ENCODE data around the gene MAGEA4. TPM values are rescaled to one million over a fixed set of nuclear protein-coding genes. Genes with fewer than 3 reads are reported as not detected.
"Not testable (repeated sequence)": the region's sequence is repeated elsewhere in the genome, so short reads cannot be mapped to it uniquely, and the experiment has no call there.

MAGEA4 gene
- total and polyA plus RNA-seq, 7 experiments from 2014 or later, result not detected

DNA sequence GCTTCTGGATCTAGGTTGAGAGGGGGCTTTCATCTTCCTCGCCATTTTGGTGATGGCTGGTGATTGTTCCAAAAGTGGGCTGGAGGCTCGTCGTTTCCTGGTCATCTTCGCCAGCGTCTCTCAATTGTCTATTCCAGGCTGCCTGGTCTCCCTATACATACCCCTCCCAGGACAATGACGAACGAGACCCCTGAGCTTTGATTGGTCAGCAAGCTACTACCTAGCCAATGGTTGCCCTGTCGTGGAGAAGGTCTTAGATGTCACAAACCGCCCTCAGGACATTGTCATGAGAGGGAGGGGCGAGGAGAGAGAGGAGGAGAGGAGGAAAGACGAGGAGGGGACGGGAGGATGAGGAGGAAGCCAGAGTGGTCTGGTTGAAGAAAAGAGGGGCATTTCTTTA lies 7.7 kb upstream of the MAGEA4 start:
- Histone ChIP-seq H3K9me3 (ENCODE audit: control insufficient read depth in 2 of 3, low read length in 3 of 3) (no peaks in the 10 kb centered on the region), H3K27ac (ENCODE audit: low read depth, low read length) (no peak overlapping the region), H3K4me3 (ENCODE audit: low read length) (no peak overlapping the region), H3K27me3 (ENCODE audit: control insufficient read depth in 2 of 2, insufficient read depth in 2 of 2, low read length in 2 of 2) (no peaks in the 10 kb centered on the region), H3K36me3 (ENCODE audit: control insufficient read depth in 2 of 3, insufficient read depth in 3 of 3, low read length in 3 of 3) (no peaks in the 10 kb centered on the region), H3K4me1 (ENCODE audit: control insufficient read depth in 2 of 2, insufficient read depth in 2 of 2, low read length in 2 of 2) (no peaks in the 10 kb centered on the region)
- intact Hi-C loops (cut with micrococcal nuclease), result no loop called here
- Mint-ChIP-seq H3K4me3 (no peak overlapping the region), H3K27me3 (peaks cover 0 to 5% (median 0%) of the 10 kb centered on the region in 5 donors), H3K27ac (no peak overlapping the region), H3K9me3 (no peaks in the 10 kb centered on the region), H3K36me3 (no peaks in the 10 kb centered on the region), H3K4me1 (no peaks in the 10 kb centered on the region)
- DNase-seq, result no peak
- CTCF ChIA-PET, result no interaction called here
- POLR2A ChIA-PET, result no interaction called here
- ATAC-seq, result no peak

DNA sequence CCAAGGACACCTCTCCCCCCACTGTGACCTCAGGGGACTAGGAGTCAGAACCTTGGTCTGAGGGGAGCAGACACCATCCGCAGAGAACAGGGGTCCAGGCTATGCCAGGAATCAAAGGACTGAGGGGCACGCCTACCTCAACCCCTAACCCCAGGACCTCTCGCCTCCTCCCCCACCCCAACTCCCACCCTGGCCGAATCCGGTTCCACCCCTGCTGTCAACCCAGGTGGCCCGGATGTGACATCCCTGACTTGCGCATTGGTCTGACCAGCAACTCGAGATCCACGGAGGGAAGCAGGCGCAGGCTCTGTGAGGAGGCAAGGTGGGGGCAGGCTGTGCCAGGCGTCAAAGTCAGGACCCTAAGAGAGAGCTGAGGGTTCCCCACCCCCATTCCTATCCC lies 468 bp upstream of the MAGEA4 start:
- Mint-ChIP-seq H3K27ac (no peak overlapping the region), H3K27me3 (no peaks in the 10 kb centered on the region), H3K36me3 (no peaks in the 10 kb centered on the region), H3K4me3 (no peak overlapping the region), H3K4me1 (no peaks in the 10 kb centered on the region), H3K9me3 (no peaks in the 10 kb centered on the region)
- Histone ChIP-seq H3K4me1 (ENCODE audit: control insufficient read depth in 2 of 2, insufficient read depth in 2 of 2, low read length in 2 of 2) (no peaks in the 10 kb centered on the region), H3K4me3 (ENCODE audit: low read length) (no peak overlapping the region), H3K36me3 (ENCODE audit: control insufficient read depth in 2 of 3, insufficient read depth in 3 of 3, low read length in 3 of 3) (no peaks in the 10 kb centered on the region), H3K27ac (ENCODE audit: low read depth, low read length) (no peak overlapping the region), H3K27me3 (ENCODE audit: control insufficient read depth in 2 of 2, insufficient read depth in 2 of 2, low read length in 2 of 2) (no peaks in the 10 kb centered on the region), H3K9me3 (ENCODE audit: control insufficient read depth in 2 of 3, low read length in 3 of 3) (no peaks in the 10 kb centered on the region)
- no peak for ATAC-seq
- POLR2A ChIA-PET, result no interaction called here
- CTCF ChIA-PET, result no interaction called here
- intact Hi-C loops (cut with micrococcal nuclease), result no loop called here
- no peak for DNase-seq

GRCh38 chrX:151918736-151919135 lies 6.0 kb downstream of the MAGEA4 start:
- intact Hi-C loops (cut with micrococcal nuclease); POLR2A ChIA-PET; H3K27ac Mint-ChIP-seq; CTCF ChIA-PET; H3K4me3 Mint-ChIP-seq; H3K27me3 Mint-ChIP-seq; H3K4me1 Mint-ChIP-seq; H3K36me3 Mint-ChIP-seq; H3K27ac ChIP-seq (ENCODE audit: low read depth, low read length); H3K4me1 ChIP-seq (ENCODE audit: control insufficient read depth in 2 of 2, insufficient read depth in 2 of 2, low read length in 2 of 2); DNase-seq; H3K9me3 ChIP-seq (ENCODE audit: control insufficient read depth in 2 of 3, low read length in 3 of 3); H3K27me3 ChIP-seq (ENCODE audit: control insufficient read depth in 2 of 2, insufficient read depth in 2 of 2, low read length in 2 of 2); H3K4me3 ChIP-seq (ENCODE audit: low read length); H3K36me3 ChIP-seq (ENCODE audit: control insufficient read depth in 2 of 3, insufficient read depth in 3 of 3, low read length in 3 of 3); ATAC-seq; H3K9me3 Mint-ChIP-seq: not testable (repeated sequence)

DNA sequence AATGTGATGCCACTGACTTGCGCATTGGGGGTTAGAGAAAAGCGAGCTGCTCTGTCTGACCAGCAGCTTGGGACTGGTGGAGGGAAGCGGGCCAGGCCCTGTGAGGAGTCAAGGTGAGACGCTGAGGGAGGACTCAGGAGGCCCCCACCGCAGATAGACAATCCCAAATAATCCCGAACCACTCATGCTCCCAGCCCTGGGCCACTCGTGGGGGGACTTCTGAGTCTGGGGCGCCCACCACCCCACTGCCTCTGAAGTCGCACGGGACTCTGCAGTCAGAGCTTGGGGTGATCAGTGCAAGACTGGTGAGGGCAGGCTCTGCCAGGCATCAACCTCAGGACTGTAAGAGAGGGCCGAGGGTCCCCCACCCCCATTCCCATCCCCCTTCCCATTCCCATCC lies 6.9 kb downstream of the MAGEA4 start:
- ChIA-PET CTCF (no interaction called here), POLR2A (no interaction called here)
- no peak overlapping the region for H3K4me3 ChIP-seq (ENCODE audit: low read length)
- no peaks in the 10 kb centered on the region for H3K36me3 Mint-ChIP-seq
- intact Hi-C loops (cut with micrococcal nuclease), result no loop called here
- no peaks in the 10 kb centered on the region for H3K9me3 ChIP-seq (ENCODE audit: control insufficient read depth in 2 of 3, low read length in 3 of 3)
- no peak for ATAC-seq
- no peaks in the 10 kb centered on the region for H3K36me3 ChIP-seq (ENCODE audit: control insufficient read depth in 2 of 3, insufficient read depth in 3 of 3, low read length in 3 of 3)
- DNase-seq, result no peak
- H3K4me1 Mint-ChIP-seq, result no peaks in the 10 kb centered on the region
- no peak overlapping the region for H3K27ac Mint-ChIP-seq
- H3K9me3 Mint-ChIP-seq, result no peaks in the 10 kb centered on the region
- no peaks in the 10 kb centered on the region for H3K27me3 ChIP-seq (ENCODE audit: control insufficient read depth in 2 of 2, insufficient read depth in 2 of 2, low read length in 2 of 2)
- H3K27ac ChIP-seq (ENCODE audit: low read depth, low read length), result no peak overlapping the region
- no peaks in the 10 kb centered on the region for H3K4me1 ChIP-seq (ENCODE audit: control insufficient read depth in 2 of 2, insufficient read depth in 2 of 2, low read length in 2 of 2)
- no peak overlapping the region for H3K4me3 Mint-ChIP-seq
- no peaks in the 10 kb centered on the region for H3K27me3 Mint-ChIP-seq

DNA sequence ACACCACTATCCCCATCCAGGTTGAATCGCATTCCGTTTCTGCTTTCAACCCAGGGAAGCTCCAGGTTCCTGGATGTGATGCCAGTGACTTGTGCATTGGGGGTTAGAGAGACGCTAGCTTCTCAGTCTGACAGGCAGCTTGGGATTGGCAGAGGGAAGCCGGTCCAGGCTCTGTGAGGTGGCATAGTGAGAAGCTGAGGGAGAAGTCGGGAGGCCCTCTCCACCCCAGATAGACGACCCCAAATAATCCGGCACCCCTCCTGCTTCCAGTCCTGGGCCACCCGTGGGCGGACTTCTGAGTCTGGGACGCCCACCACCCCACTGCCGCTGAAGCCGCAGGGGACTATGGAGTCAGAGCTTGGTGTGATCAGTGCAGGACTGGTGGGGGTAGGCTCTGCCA lies 7.4 kb downstream of the MAGEA4 start:
- intact Hi-C loops (cut with micrococcal nuclease), result no loop called here
- Histone ChIP-seq H3K36me3 (ENCODE audit: control insufficient read depth in 2 of 3, insufficient read depth in 3 of 3, low read length in 3 of 3) (no peaks in the 10 kb centered on the region), H3K27ac (ENCODE audit: low read depth, low read length) (no peak overlapping the region), H3K4me1 (ENCODE audit: control insufficient read depth in 2 of 2, insufficient read depth in 2 of 2, low read length in 2 of 2) (no peaks in the 10 kb centered on the region), H3K4me3 (ENCODE audit: low read length) (no peak overlapping the region), H3K27me3 (ENCODE audit: control insufficient read depth in 2 of 2, insufficient read depth in 2 of 2, low read length in 2 of 2) (no peaks in the 10 kb centered on the region), H3K9me3 (ENCODE audit: control insufficient read depth in 2 of 3, low read length in 3 of 3) (no peaks in the 10 kb centered on the region)
- ChIA-PET POLR2A (no interaction called here), CTCF (no interaction called here)
- Mint-ChIP-seq H3K27me3 (no peaks in the 10 kb centered on the region), H3K4me3 (no peak overlapping the region), H3K36me3 (no peaks in the 10 kb centered on the region), H3K9me3 (no peaks in the 10 kb centered on the region), H3K4me1 (no peaks in the 10 kb centered on the region), H3K27ac (no peak overlapping the region)
- DNase-seq, result no peak
- ATAC-seq, result no peak

- H3K27me3 ChIP-seq (ENCODE audit: control insufficient read depth in 2 of 2, insufficient read depth in 2 of 2, low read length in 2 of 2), result no peaks in the 10 kb centered on the region
- DNase-seq, result no peak
- H3K4me3 Mint-ChIP-seq, result no peak overlapping the region
- H3K27ac ChIP-seq (ENCODE audit: low read depth, low read length), result no peak overlapping the region
- no peaks in the 10 kb centered on the region for H3K36me3 ChIP-seq (ENCODE audit: control insufficient read depth in 2 of 3, insufficient read depth in 3 of 3, low read length in 3 of 3)
- no peak overlapping the region for H3K27ac Mint-ChIP-seq
- no peak overlapping the region for H3K4me3 ChIP-seq (ENCODE audit: low read length)
- no peaks in the 10 kb centered on the region for H3K36me3 Mint-ChIP-seq
- no peaks in the 10 kb centered on the region for H3K4me1 Mint-ChIP-seq
- intact Hi-C loops (cut with micrococcal nuclease), result no loop called here
- no peaks in the 10 kb centered on the region for H3K9me3 Mint-ChIP-seq
- H3K9me3 ChIP-seq (ENCODE audit: control insufficient read depth in 2 of 3, low read length in 3 of 3), result no peaks in the 10 kb centered on the region
- H3K4me1 ChIP-seq (ENCODE audit: control insufficient read depth in 2 of 2, insufficient read depth in 2 of 2, low read length in 2 of 2), result no peaks in the 10 kb centered on the region
- ChIA-PET CTCF (no interaction called here), POLR2A (no interaction called here)
- H3K27me3 Mint-ChIP-seq, result no peaks in the 10 kb centered on the region
- no peak for ATAC-seq
Measured at GRCh38 chrX:151920530-151920929, 7.8 kb downstream of the MAGEA4 start.

- Histone ChIP-seq H3K4me1 (ENCODE audit: control insufficient read depth in 2 of 2, insufficient read depth in 2 of 2, low read length in 2 of 2) (no peaks in the 10 kb centered on the region), H3K36me3 (ENCODE audit: control insufficient read depth in 2 of 3, insufficient read depth in 3 of 3, low read length in 3 of 3) (no peaks in the 10 kb centered on the region), H3K9me3 (ENCODE audit: control insufficient read depth in 2 of 3, low read length in 3 of 3) (no peaks in the 10 kb centered on the region), H3K4me3 (ENCODE audit: low read length) (no peak overlapping the region), H3K27ac (ENCODE audit: low read depth, low read length) (no peak overlapping the region), H3K27me3 (ENCODE audit: control insufficient read depth in 2 of 2, insufficient read depth in 2 of 2, low read length in 2 of 2) (no peaks in the 10 kb centered on the region)
- Mint-ChIP-seq H3K9me3 (no peaks in the 10 kb centered on the region), H3K27me3 (no peaks in the 10 kb centered on the region), H3K4me3 (no peak overlapping the region), H3K36me3 (no peaks in the 10 kb centered on the region), H3K27ac (no peak overlapping the region), H3K4me1 (no peaks in the 10 kb centered on the region)
- ChIA-PET CTCF (no interaction called here), POLR2A (no interaction called here)
- intact Hi-C loops (cut with micrococcal nuclease), result no loop called here
- ATAC-seq (no peak), DNase-seq (no peak)
Measured at GRCh38 chrX:151921292-151921691, 8.6 kb downstream of the MAGEA4 start.
